ENCODE measurements around the gene MRFAP1.

- TF ChIP-seq CTCF (IDR thresholded peaks at IDR 0.05): no peak
- no peak for TF ChIP-seq POLR2AphosphoS5 (IDR thresholded peaks at IDR 0.05)
- no peak for TF ChIP-seq POLR2A (IDR thresholded peaks at IDR 0.05)
- no peak for TF ChIP-seq EP300 (IDR thresholded peaks at IDR 0.05)
Measured at GRCh38 chr4:6619466-6620255, 20.8 kb upstream of the MRFAP1 start.
